Neural crest cell (in vitro differentiated cells): ENCODE results near the gene BCL2L11. TPM values are rescaled to one million over a fixed set of nuclear protein-coding genes. Genes with fewer than 3 reads are reported as not detected.

Experiments
- DNase-seq: peaks from one replicate; pipeline ENCODE4 v3.0.0; 2021; ENCODE audit warnings: low read depth, mixed read lengths, low spot score
- H3K27ac Mint-ChIP-seq: one replicate; pipeline ENCODE4 v1.8.0; 2021; ENCODE audit warnings: mild to moderate bottlenecking, mixed read lengths; ENCODE audit not compliant: unreplicated experiment
- H3K27me3 Mint-ChIP-seq: 2 replicates; pipeline ENCODE4 v1.8.0; 2021; ENCODE audit warnings: low read depth, mild to moderate bottlenecking, mixed read lengths
- H3K36me3 Mint-ChIP-seq: 2 replicates; pipeline ENCODE4 v1.8.0; 2021; ENCODE audit warnings: low read depth, mild to moderate bottlenecking, mixed read lengths
- H3K4me1 Mint-ChIP-seq: 2 replicates; pipeline ENCODE4 v1.8.0; 2021; ENCODE audit warnings: mixed read lengths
- H3K4me3 Mint-ChIP-seq: one replicate; pipeline ENCODE4 v1.8.0; 2021; ENCODE audit warnings: mild to moderate bottlenecking, mixed read lengths
- H3K9me3 Mint-ChIP-seq: 2 replicates; pipeline ENCODE4 v1.8.0; 2021; ENCODE audit warnings: mixed read lengths
- total RNA-seq: library from RNA; stranded (reverse); gene quantifications from 2 replicates; pipeline ENCODE4 v1.2.1, GENCODE V29; 2021
- TF ChIP-seq, protein P1 (sequence below): fragments of 200-600 bp; sonication (generic); conservative IDR thresholded peaks from 2 replicates; pipeline ENCODE4 v1.5.0; 2021; ENCODE audit warnings: antibody characterized with exemption, mild to moderate bottlenecking

BCL2L11 gene
- total RNA-seq, 1 donor from 2014 or later: 16.4 TPM

- Mint-ChIP-seq H3K9me3 (no peaks in the 10 kb centered on the region), H3K4me1 (peaks cover 49% of the 10 kb centered on the region), H3K36me3 (no peaks in the 10 kb centered on the region), H3K27me3 (no peaks in the 10 kb centered on the region), H3K27ac (peak overlapping the region; percentile 80), H3K4me3 (peak overlapping the region; percentile 63)
- DNase-seq: no peak
- TF ChIP-seq, protein P1, sequence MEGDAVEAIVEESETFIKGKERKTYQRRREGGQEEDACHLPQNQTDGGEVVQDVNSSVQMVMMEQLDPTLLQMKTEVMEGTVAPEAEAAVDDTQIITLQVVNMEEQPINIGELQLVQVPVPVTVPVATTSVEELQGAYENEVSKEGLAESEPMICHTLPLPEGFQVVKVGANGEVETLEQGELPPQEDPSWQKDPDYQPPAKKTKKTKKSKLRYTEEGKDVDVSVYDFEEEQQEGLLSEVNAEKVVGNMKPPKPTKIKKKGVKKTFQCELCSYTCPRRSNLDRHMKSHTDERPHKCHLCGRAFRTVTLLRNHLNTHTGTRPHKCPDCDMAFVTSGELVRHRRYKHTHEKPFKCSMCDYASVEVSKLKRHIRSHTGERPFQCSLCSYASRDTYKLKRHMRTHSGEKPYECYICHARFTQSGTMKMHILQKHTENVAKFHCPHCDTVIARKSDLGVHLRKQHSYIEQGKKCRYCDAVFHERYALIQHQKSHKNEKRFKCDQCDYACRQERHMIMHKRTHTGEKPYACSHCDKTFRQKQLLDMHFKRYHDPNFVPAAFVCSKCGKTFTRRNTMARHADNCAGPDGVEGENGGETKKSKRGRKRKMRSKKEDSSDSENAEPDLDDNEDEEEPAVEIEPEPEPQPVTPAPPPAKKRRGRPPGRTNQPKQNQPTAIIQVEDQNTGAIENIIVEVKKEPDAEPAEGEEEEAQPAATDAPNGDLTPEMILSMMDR: no peak
Measured at GRCh38 chr2:111101592-111101991, 19.1 kb upstream of the BCL2L11 start.

GRCh38 chr2:111102216-111102615 lies 18.5 kb upstream of the BCL2L11 start:
- Mint-ChIP-seq H3K27me3 (no peaks in the 10 kb centered on the region), H3K27ac (peak overlapping the region; percentile 80), H3K9me3 (no peaks in the 10 kb centered on the region), H3K4me1 (peaks cover 49% of the 10 kb centered on the region), H3K4me3 (peak overlapping the region; percentile 63), H3K36me3 (no peaks in the 10 kb centered on the region)
- TF ChIP-seq, protein P1: no peak
- no peak for DNase-seq

- TF ChIP-seq, protein P1: no peak
- Mint-ChIP-seq H3K4me1 (peaks cover 19% of the 10 kb centered on the region), H3K27me3 (no peaks in the 10 kb centered on the region), H3K27ac (no peak overlapping the region), H3K4me3 (no peak overlapping the region), H3K36me3 (no peaks in the 10 kb centered on the region), H3K9me3 (no peaks in the 10 kb centered on the region)
- no peak for DNase-seq
Measured at GRCh38 chr2:111105926-111106325, 14.8 kb upstream of the BCL2L11 start.

DNA sequence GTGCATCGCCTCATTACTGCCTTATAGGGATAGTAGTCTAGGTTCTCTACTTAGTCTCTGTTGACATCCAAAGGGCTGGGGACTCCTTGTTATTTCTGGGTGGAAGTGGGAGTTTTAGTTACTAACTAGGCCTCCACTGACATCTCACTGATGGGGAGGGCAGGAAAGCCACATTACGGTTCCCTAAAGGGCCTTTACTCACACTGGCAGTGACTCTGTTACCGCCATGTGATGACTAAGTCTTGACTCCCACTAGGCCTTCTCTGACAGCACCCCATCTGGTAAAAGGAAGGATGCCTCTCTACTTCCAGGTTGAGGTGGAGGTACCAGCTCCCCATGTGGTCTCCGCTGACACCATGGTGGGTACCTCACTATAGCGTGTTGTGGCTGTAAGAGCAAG lies 14.0 kb upstream of the BCL2L11 start:
- Mint-ChIP-seq H3K9me3 (no peaks in the 10 kb centered on the region), H3K27ac (no peak overlapping the region), H3K4me3 (no peak overlapping the region), H3K36me3 (no peaks in the 10 kb centered on the region), H3K27me3 (no peaks in the 10 kb centered on the region), H3K4me1 (peaks cover 11% of the 10 kb centered on the region)
- TF ChIP-seq, protein P1: no peak
- no peak for DNase-seq

GRCh38 chr2:111108745-111109271 lies 11.9 kb upstream of the BCL2L11 start:
- Mint-ChIP-seq H3K9me3 (no peaks in the 10 kb centered on the region), H3K27me3 (peaks cover 9% of the 10 kb centered on the region), H3K4me3 (no peak overlapping the region), H3K36me3 (no peaks in the 10 kb centered on the region), H3K4me1 (no peaks in the 10 kb centered on the region), H3K27ac (no peak overlapping the region)
- TF ChIP-seq, protein P1: no peak
- DNase-seq: no peak
